ENCODE results near the gene MDFI. TPM values are rescaled to one million over a fixed set of nuclear protein-coding genes. Genes with fewer than 3 reads are reported as not detected.

MDFI gene, protein sequence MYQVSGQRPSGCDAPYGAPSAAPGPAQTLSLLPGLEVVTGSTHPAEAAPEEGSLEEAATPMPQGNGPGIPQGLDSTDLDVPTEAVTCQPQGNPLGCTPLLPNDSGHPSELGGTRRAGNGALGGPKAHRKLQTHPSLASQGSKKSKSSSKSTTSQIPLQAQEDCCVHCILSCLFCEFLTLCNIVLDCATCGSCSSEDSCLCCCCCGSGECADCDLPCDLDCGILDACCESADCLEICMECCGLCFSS
- not detected for total RNA-seq

DNA sequence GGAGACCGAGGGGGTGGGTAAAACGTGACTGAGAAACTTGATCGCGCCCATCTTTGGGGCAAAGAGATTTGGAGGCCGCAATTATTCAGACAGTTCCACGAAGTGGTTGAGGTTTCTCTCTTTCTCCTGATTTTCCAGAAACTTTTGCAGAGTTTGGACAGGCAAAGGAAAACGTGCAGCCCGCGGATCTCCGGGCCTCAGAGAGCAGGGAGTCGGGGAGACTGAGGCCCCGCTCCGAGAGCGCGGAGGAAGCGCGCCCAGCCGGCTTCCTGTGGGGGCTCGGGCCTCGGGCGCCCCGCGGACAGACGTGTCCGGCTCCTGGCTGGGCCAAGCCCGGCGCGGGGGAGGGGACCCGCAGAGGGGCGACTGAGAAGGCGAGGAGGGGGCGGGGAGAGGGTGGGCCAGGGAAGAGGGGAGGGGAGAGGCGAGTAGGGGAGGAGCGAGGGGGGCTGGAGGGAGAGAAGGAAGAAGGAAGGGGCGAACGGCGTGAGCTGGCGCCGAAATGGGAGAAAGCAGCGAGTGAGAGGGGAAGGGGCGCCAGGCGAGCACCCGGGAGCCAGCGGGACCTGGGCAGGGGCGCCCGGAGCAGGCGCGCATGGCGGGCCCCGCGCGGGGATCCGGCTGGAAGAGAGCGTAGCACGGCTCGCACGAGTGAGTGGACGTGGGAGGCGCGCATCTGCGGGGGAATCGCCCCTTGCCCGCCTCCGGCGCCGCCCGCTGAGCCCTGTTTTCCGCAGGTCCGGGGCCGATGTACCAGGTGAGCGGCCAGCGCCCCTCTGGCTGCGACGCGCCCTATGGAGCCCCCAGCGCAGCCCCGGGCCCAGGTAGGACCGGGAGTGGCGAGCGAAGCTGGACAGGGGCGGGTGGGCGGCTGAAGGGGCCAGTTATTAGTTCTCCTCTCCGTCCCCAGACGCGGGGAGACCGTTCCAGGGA is at the start of gene MDFI:
Gene MDFI (plus strand): TSS at position 467 of the 933 bp plus-strand sequence. CDS start 282 bp downstream, at position 749.
- Mint-ChIP-seq H3K36me3 (ENCODE audit: low read depth) (no peaks in the 10 kb centered on the region), H3K9me3 (no peaks in the 10 kb centered on the region), H3K27me3 (ENCODE audit: low read depth) (peaks cover 36% of the 10 kb centered on the region), H3K27ac (no peak within 1 kb of the TSS), H3K4me1 (ENCODE audit: low read depth) (peaks cover 12% of the 10 kb centered on the region), H3K4me3 (peak within 1 kb of the TSS; percentile 53)
- CTCF ChIA-PET, result no interaction called here
- no peak for DNase-seq
- intact Hi-C loops (cut with micrococcal nuclease), result no loop called here

DNA sequence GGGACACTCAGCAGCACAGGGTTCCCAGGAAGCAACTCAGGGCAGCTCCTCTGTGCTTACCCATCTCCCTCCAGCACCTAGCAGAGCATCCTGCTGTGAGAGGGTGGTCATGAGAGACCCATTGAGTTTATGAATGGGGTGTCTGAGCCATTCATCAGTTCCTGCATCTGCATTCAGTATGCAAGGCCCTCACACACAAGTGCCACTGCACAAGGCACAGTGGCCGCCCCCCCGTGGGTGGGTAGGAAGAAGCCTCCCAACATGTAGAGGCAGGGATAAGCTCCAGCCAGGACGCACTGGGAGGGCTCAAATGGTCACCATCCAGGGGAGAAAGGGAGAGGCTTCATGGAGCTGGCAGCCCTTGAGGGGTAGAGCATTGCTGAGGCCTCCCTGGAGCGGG is 49.0 kb upstream of the MDFI start:
- no peak overlapping the region for H3K27ac Mint-ChIP-seq
- H3K4me3 Mint-ChIP-seq, result no peak overlapping the region
- peaks cover 6% of the 10 kb centered on the region for H3K36me3 Mint-ChIP-seq (ENCODE audit: low read depth)
- CTCF ChIA-PET, result interaction anchor here (0.8 to 1.9 kb wide), 6 partner anchors 10 to 221 kb away, joined by 3 to 11 read pairs (median 3); no protein-coding TSS in a partner anchor
- no peaks in the 10 kb centered on the region for H3K27me3 Mint-ChIP-seq (ENCODE audit: low read depth)
- no peak for DNase-seq
- no peaks in the 10 kb centered on the region for H3K9me3 Mint-ChIP-seq
- no peaks in the 10 kb centered on the region for H3K4me1 Mint-ChIP-seq (ENCODE audit: low read depth)
- intact Hi-C loops (cut with micrococcal nuclease), result no loop called here

DNA sequence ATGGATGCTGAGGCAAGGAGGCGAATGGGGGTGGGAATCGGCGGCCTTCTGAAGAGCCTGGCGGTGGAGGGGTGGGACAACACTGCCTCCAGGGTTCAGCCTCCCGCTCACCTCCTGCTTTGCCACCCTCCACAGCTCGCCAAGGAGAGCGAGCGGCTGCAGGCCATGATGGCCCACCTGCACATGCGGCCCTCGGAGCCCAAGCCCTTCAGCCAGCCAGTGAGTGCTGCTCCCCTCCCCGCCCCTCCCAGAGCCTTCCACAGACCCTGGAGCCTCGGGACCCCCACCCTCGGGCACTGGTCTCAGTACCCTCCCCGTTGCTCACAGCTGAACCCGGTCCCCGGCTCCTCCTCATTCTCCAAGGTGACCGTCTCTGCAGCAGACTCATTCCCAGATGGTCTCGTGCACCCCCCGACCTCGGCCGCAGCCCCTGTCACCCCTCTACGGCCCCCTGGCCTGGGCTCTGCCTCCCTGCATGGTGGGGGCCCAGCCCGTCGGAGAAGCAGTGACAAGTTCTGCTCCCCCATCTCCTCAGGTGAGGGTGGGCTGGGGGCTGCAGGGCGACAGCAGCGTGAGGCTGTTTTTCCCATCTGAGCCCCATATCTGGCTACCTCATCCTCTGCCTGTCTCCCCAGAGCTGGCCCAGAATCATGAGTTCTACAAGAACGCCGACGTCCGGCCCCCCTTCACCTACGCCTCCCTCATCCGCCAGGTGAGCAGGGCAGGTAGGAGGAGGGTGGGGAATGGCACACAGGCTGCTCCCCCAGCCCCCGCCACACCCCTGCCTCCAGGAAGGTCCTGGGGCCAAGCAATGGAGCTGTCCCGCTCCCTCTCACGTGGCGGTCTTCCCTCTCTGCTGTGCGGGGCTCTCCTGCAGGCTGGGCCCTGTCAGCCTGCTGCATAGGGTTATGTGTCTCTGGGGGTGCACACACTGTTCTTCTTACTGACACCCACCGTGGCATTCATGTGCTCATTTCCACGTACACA is 48.3 kb upstream of the MDFI start:
- no peaks in the 10 kb centered on the region for H3K27me3 Mint-ChIP-seq (ENCODE audit: low read depth)
- intact Hi-C loops (cut with micrococcal nuclease), result loop anchor here (5.0 kb wide), 1 partner anchor 283 kb away; no protein-coding TSS in a partner anchor
- no peak overlapping the region for H3K4me3 Mint-ChIP-seq
- H3K36me3 Mint-ChIP-seq (ENCODE audit: low read depth), result peaks cover 5% of the 10 kb centered on the region
- no peak for DNase-seq
- no peaks in the 10 kb centered on the region for H3K4me1 Mint-ChIP-seq (ENCODE audit: low read depth)
- H3K9me3 Mint-ChIP-seq, result no peaks in the 10 kb centered on the region
- CTCF ChIA-PET, result interaction anchor here (0.9 to 5.4 kb wide), 5 partner anchors 10 to 215 kb away, joined by 3 to 50 read pairs (median 8); no protein-coding TSS in a partner anchor
- no peak overlapping the region for H3K27ac Mint-ChIP-seq

DNA sequence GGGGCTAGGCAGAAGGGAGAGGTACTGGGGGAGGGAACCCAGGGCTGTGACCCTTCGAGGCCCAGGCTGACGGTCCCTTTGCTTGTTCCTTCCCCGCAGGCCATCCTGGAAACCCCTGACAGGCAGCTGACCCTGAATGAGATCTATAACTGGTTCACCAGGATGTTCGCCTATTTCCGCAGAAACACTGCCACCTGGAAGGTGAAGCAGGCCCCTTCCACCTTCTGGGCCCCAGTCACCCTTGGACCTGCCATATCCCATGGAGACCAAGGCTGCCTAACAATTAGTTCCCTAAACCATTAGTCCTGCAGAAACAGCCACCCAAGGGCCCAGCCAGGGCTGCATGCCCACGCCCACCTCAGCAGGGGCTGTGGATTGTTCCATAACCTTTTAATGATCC is 47.1 kb upstream of the MDFI start:
- no peak overlapping the region for H3K27ac Mint-ChIP-seq
- no peaks in the 10 kb centered on the region for H3K9me3 Mint-ChIP-seq
- intact Hi-C loops (cut with micrococcal nuclease), result loop anchor here (5.0 kb wide), 1 partner anchor 284 kb away; no protein-coding TSS in a partner anchor
- no peaks in the 10 kb centered on the region for H3K4me1 Mint-ChIP-seq (ENCODE audit: low read depth)
- DNase-seq, result no peak
- CTCF ChIA-PET, result interaction anchor here (0.5 to 5.4 kb wide), 4 partner anchors 125 to 168 kb away, joined by 3 to 50 read pairs (median 8); no protein-coding TSS in a partner anchor
- H3K27me3 Mint-ChIP-seq (ENCODE audit: low read depth), result no peaks in the 10 kb centered on the region
- H3K36me3 Mint-ChIP-seq (ENCODE audit: low read depth), result peaks cover 5% of the 10 kb centered on the region
- H3K4me3 Mint-ChIP-seq, result no peak overlapping the region

DNA sequence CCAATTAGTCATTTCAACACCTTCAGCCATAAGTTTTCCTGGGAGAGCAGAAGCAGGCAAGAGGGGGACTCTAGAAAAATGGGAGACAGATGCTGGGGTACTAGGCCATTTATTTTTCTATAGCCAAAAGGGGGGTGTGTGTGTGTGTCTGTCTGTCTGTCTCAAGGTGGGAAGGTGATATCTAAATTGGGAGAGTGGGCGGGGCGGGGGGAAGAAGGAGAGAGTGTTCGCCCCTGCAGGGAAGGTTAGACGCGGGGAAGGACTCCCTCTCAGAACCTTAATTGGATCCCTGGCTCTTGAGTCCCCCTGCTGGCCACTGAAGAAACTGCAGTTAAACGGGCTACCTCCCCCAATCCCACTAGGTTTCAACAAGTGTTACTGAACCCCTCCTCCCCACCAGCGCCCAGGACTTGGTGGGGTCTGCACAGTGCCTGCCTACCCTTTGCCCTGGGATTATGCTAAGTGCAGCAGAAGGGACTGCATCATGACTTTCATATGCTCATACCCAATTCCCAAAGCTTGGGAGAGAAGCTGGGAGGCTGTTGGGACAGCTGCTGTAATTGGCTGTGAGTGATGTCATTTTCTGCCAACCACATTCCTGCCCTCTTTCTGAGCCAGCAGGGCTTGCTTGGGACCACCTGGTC is 46.3 kb upstream of the MDFI start:
- Mint-ChIP-seq H3K4me3 (no peak overlapping the region), H3K4me1 (ENCODE audit: low read depth) (no peaks in the 10 kb centered on the region), H3K27ac (no peak overlapping the region), H3K9me3 (no peaks in the 10 kb centered on the region), H3K36me3 (ENCODE audit: low read depth) (peaks cover 5% of the 10 kb centered on the region), H3K27me3 (ENCODE audit: low read depth) (no peaks in the 10 kb centered on the region)
- CTCF ChIA-PET, result interaction anchor here (0.5 to 5.4 kb wide), 6 partner anchors 126 to 219 kb away, joined by 3 to 50 read pairs (median 5); no protein-coding TSS in a partner anchor
- DNase-seq, result peak; percentile 89
- intact Hi-C loops (cut with micrococcal nuclease), result loop anchor here (1.0 to 5.0 kb wide), 4 partner anchors 129 to 285 kb away; no protein-coding TSS in a partner anchor

DNA sequence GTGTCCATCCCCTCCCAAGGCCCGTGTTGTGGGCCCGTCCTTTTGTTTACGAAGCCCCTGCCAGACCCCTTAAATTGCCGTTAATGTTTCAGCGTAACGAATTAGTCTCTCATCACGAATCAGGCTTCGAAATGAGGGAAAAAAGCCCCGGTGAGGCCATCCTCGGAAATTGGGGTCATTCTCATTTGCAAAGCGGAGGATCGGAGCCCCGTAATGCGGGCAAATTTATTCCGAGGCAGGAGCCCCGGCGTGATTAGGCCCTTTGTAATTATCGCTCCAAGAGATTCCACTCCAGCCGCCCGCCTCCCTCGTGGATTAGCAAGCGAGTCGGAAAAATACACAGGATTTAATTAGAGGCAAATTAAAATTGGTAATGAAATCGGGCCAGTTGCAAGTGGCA is 44.9 kb upstream of the MDFI start:
- H3K9me3 Mint-ChIP-seq, result no peaks in the 10 kb centered on the region
- CTCF ChIA-PET, result interaction anchor here (2.7 to 5.4 kb wide), 2 partner anchors 145 to 170 kb away, joined by 11 to 50 read pairs; no protein-coding TSS in a partner anchor
- intact Hi-C loops (cut with micrococcal nuclease), result loop anchor here (5.0 kb wide), 1 partner anchor 286 kb away; no protein-coding TSS in a partner anchor
- peaks cover 5% of the 10 kb centered on the region for H3K36me3 Mint-ChIP-seq (ENCODE audit: low read depth)
- H3K4me3 Mint-ChIP-seq, result no peak overlapping the region
- H3K4me1 Mint-ChIP-seq (ENCODE audit: low read depth), result no peaks in the 10 kb centered on the region
- no peaks in the 10 kb centered on the region for H3K27me3 Mint-ChIP-seq (ENCODE audit: low read depth)
- DNase-seq, result no peak
- no peak overlapping the region for H3K27ac Mint-ChIP-seq

DNA sequence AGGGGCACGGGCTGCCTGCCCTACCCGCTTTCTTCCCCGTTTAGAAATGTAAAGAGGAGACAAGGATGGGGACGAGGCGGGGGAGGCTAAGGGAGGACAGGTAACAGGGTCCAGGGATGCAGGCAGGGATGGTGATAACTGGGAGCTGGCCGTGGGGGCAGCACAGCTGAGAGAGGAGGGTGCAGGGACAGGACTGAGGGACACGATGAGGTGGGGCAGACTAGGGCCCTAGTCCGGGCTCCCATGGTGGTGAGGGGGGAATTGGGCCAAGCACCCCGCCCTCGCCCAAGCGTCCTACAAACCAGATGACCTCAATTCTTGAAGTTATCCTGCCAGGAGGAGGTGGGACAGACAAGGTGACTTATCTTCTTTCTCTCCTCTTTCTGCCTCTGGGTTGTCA is 44.4 kb upstream of the MDFI start:
- CTCF ChIA-PET, result interaction anchor here (1.2 to 5.4 kb wide), 4 partner anchors 89 to 221 kb away, joined by 3 to 50 read pairs (median 8); no protein-coding TSS in a partner anchor
- peaks cover 4% of the 10 kb centered on the region for H3K36me3 Mint-ChIP-seq (ENCODE audit: low read depth)
- DNase-seq, result no peak
- no peaks in the 10 kb centered on the region for H3K4me1 Mint-ChIP-seq (ENCODE audit: low read depth)
- H3K27ac Mint-ChIP-seq, result no peak overlapping the region
- intact Hi-C loops (cut with micrococcal nuclease), result loop anchor here (5.0 kb wide), 1 partner anchor 287 kb away; no protein-coding TSS in a partner anchor
- H3K9me3 Mint-ChIP-seq, result no peaks in the 10 kb centered on the region
- H3K4me3 Mint-ChIP-seq, result no peak overlapping the region
- no peaks in the 10 kb centered on the region for H3K27me3 Mint-ChIP-seq (ENCODE audit: low read depth)

DNA sequence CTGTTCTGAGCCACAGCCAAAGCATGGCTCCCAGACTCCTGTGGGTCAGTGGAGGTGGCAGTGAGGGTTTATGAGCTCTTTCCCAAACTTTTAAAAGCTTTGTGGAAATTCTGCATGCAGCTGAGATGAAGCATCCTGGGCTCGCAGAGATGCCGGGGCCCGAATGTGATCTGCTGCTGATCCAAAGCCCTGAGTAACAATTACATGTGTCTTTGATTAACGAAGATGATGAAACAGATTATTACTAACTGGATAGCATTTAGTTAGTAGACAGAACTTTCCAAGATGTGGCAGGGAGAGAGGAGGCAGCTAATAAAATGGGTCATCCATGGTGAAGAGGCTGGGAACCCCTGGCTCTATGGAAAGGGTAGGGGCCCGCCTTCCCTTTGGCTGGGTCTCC is 43.9 kb upstream of the MDFI start:
- Mint-ChIP-seq H3K9me3 (no peaks in the 10 kb centered on the region), H3K27ac (no peak overlapping the region), H3K4me1 (ENCODE audit: low read depth) (no peaks in the 10 kb centered on the region), H3K36me3 (ENCODE audit: low read depth) (peaks cover 4% of the 10 kb centered on the region), H3K4me3 (no peak overlapping the region), H3K27me3 (ENCODE audit: low read depth) (no peaks in the 10 kb centered on the region)
- DNase-seq, result no peak
- CTCF ChIA-PET, result interaction anchor here (1.2 to 5.4 kb wide), 4 partner anchors 89 to 226 kb away, joined by 3 to 50 read pairs (median 4); no protein-coding TSS in a partner anchor
- intact Hi-C loops (cut with micrococcal nuclease), result loop anchor here (5.0 kb wide), 1 partner anchor 287 kb away; no protein-coding TSS in a partner anchor

DNA sequence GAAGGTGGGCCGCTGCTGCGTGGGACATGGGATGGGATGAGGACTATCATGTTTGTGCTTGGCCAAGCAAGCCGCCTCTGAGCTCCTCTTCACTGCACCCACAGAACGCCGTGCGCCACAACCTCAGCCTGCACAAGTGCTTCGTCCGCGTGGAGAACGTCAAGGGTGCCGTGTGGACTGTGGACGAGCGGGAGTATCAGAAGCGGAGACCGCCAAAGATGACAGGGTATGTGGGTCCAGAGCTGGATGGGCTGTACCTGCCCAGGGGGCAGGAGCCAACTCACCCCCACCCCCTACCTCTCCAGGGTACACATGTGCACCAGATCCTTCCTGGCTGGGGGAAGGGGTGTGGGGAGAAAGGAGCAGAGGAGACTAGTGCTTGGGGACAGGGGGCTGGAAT is 43.5 kb upstream of the MDFI start:
- H3K36me3 Mint-ChIP-seq (ENCODE audit: low read depth), result peaks cover 4% of the 10 kb centered on the region
- H3K27me3 Mint-ChIP-seq (ENCODE audit: low read depth), result no peaks in the 10 kb centered on the region
- H3K27ac Mint-ChIP-seq, result no peak overlapping the region
- no peak for DNase-seq
- CTCF ChIA-PET, result interaction anchor here (1.2 to 5.4 kb wide), 4 partner anchors 88 to 226 kb away, joined by 3 to 50 read pairs (median 4); no protein-coding TSS in a partner anchor
- intact Hi-C loops (cut with micrococcal nuclease), result loop anchor here (5.0 kb wide), 1 partner anchor 287 kb away; no protein-coding TSS in a partner anchor
- H3K4me1 Mint-ChIP-seq (ENCODE audit: low read depth), result no peaks in the 10 kb centered on the region
- no peaks in the 10 kb centered on the region for H3K9me3 Mint-ChIP-seq
- no peak overlapping the region for H3K4me3 Mint-ChIP-seq

DNA sequence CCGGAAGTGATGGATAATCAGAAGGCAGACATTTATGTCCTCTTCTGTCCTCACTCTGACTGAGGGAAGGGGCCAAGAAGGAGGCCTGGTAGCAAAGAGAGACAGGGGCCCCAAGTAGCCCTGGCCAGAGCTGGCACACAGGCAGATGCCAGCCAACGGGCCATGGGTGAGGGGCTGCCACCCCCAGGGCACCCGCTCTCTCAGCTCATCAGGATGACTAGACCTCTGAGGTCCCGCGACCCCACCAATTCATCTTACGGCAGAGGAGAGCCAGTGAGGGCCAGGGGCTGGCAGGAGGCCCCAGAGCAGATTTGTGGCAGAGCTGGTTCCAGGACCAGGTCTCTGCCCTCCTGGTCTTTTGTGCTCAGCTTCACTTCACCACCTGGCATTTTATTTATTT is 43.1 kb upstream of the MDFI start:
- no peaks in the 10 kb centered on the region for H3K4me1 Mint-ChIP-seq (ENCODE audit: low read depth)
- no peaks in the 10 kb centered on the region for H3K9me3 Mint-ChIP-seq
- no peaks in the 10 kb centered on the region for H3K27me3 Mint-ChIP-seq (ENCODE audit: low read depth)
- H3K4me3 Mint-ChIP-seq, result no peak overlapping the region
- intact Hi-C loops (cut with micrococcal nuclease), result no loop called here
- CTCF ChIA-PET, result interaction anchor here (0.6 to 5.4 kb wide), 5 partner anchors 86 to 227 kb away, joined by 3 to 50 read pairs (median 4); no protein-coding TSS in a partner anchor
- no peak for DNase-seq
- H3K36me3 Mint-ChIP-seq (ENCODE audit: low read depth), result peaks cover 4% of the 10 kb centered on the region
- no peak overlapping the region for H3K27ac Mint-ChIP-seq
